Gastroesophageal sphincter (tissue), 3 donors: ENCODE measurements around the gene SLC39A11.

ENCODE experiments used
- CTCF ChIP-seq, 4 experiments: fragments of 200-600 bp in 2 of 4; fragments of 450-650 bp in 2 of 4; sonication (generic) in 1 of 4; IDR thresholded peaks; one replicate each; pipeline ENCODE4 v1.5.1; 2017 to 2019; ENCODE audit warnings: antibody characterized with exemption in 4 of 4, mild to moderate bottlenecking in 2 of 4, moderate library complexity in 2 of 4
- EP300 ChIP-seq: sonication (generic); formaldehyde crosslinking; IDR thresholded peaks from one replicate; pipeline ENCODE4 v1.6.1; 2017; ENCODE audit warnings: antibody characterized with exemption, mild to moderate bottlenecking
- POLR2A ChIP-seq, 2 donors: fragments of 450-650 bp; IDR thresholded peaks; one replicate each; pipeline ENCODE4 v1.6.1; 2017; ENCODE audit warnings: antibody characterized with exemption in 2 of 2, mild to moderate bottlenecking in 2 of 2, moderate library complexity in 1 of 2
- POLR2AphosphoS5 ChIP-seq: sonication (generic); formaldehyde crosslinking; IDR thresholded peaks from one replicate; pipeline ENCODE4 v1.6.1; 2017; ENCODE audit warnings: antibody characterized with exemption

- TF ChIP-seq CTCF (IDR thresholded peaks at IDR 0.05) (no peak), EP300 (no peak), POLR2AphosphoS5 (no peak), POLR2A (IDR thresholded peaks at IDR 0.05) (no peak)
Measured at GRCh38 chr17:72931635-72932034, 160.9 kb downstream of the SLC39A11 start.
